NCI-H446 treated with DMSO at 0.1 percent for 48 hours (cell line): ENCODE data around the gene CORO7.

Experiments
- DNase-seq: peaks from one replicate; lab custom pipeline; 2025; lab: John Stamatoyannopoulos, UW

The CORO7 gene

DNA sequence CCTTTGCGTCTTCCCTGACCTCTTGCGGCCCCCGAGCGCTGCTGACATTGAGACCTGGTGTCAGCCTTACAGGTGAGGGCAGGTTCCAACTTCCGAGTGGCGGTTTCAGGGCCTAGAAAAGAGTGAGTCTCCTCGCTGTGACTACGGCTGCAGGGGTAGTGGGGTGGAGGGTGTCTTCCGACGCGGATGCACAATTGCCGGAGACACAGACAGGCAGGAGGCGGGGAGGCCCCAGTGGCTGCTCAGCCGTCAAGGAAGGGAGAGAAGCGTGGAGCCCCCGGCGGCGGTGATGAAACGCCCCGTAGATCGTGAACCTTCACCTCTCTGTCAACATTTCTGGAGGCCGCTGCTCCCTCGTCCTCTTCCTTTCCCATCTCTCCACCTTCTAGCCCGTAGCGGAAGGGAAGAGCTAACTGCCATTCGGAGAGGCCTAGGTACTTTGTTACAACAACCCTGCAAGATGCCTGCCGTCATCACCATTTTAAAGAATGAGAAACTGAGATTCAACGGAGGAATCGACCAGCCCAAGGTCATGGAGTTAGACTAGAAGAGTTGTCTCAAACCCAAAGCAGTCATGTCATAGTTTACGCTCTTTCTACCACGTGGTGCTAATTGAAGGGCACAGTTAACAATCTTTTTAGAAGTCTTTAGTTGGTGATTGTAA lies 9.8 kb upstream of the CORO7 start:
- DNase-seq: no peak

- DNase-seq: peak; percentile 90
These were observed 9.1 kb upstream of the CORO7 start, which contains the start of gene DNAJA3 for GRCh38 chr16:4425378-4426020. Gene DNAJA3 (plus strand): TSS chr16:4425868. CDS start chr16:4425882, 14 bp downstream.

- no peak for DNase-seq
These were observed 4.2 kb upstream of the CORO7 start for GRCh38 chr16:4420505-4421105.

GRCh38 chr16:4419402-4419959 lies 3.1 kb upstream of the CORO7 start:
- DNase-seq: no peak

DNA sequence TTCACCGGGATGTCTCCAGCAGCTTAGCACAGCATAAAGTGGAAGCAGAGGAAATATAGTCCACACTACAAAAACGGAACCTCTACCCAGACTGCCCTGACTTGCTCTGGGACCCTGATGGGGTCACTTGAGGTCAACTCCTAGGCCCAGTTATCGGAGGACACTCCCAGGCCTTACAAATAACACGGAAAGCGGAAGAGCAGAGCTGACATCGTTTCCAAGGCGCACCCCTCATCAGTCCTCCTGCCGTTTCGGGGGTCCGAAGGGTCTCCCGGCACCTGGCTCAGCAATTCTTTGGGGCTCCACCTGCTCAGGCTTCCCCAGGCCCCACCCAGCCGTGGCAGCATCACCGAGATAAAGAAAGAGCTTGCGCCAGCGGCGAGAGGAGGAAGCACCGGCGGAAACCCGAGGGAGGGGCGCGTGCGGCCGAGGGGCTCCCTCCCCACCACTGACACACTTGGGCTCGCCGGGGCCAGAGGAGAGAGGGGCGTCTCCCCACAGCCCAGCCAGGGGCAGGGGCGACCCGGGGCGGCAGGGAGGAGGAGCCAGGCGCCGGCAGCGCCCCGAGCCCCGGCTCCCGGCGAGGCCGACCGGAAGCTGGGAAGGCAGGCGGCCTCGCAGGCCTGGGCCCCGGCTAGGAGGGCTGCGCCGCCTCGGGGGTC lies 727 bp downstream of the CORO7 start:
- no peak for DNase-seq

GRCh38 chr16:4414187-4414917 lies 2.0 kb downstream of the CORO7 start:
- DNase-seq: no peak

DNA sequence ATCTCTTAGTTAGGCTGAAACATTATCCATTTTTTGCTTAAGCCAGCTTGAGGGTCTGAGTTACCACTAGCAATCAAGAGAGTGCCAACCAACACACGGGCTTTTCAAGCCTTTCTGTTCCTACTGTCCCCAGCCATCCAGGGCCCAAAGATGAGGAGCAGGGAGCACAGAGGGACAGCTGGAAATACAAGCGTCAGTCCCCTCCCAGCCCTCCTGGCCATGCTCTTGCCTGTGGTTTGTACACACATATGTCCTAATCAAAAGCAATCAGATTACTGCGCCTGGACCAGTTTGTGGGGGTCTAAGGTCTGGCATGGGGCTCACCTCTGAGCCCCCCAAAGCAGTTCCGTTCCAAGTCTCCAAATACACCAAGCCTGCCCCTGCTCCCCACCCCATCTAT lies 3.5 kb downstream of the CORO7 start:
- no peak for DNase-seq

DNA sequence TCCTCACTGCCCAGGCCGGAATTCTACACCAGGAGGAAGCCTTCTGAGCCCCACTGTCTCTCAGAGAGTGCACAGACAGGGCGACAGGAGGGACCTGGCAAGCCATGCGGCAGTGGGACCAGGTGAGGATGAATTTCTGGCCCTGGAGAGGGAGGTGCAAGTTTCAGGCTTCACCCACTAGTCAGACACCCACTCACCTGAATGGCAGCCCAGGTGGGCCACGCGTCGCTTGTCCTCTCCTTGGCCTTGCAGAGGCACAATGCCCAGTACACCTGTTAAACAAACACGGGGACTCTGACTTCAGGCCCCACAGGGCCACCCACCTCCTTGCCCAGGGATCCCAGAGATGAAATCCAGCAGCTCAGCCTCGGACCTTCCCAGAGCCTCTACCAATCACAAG lies 4.2 kb downstream of the CORO7 start:
- DNase-seq: no peak

- no peak for DNase-seq
These were observed 4.7 kb downstream of the CORO7 start for GRCh38 chr16:4411684-4412083.

GRCh38 chr16:4410335-4411075 lies 5.9 kb downstream of the CORO7 start:
- DNase-seq: peak; percentile 9

GRCh38 chr16:4409081-4409932 lies 7.1 kb downstream of the CORO7 start:
- no peak for DNase-seq

GRCh38 chr16:4408323-4408690 lies 8.1 kb downstream of the CORO7 start:
- DNase-seq: no peak

- DNase-seq: no peak
These were observed 8.7 kb downstream of the CORO7 start for GRCh38 chr16:4407543-4408322.

GRCh38 chr16:4404967-4405696 lies 11.3 kb downstream of the CORO7 start:
- DNase-seq: no peak

GRCh38 chr16:4404247-4404966 lies 12.0 kb downstream of the CORO7 start:
- no peak for DNase-seq

DNA sequence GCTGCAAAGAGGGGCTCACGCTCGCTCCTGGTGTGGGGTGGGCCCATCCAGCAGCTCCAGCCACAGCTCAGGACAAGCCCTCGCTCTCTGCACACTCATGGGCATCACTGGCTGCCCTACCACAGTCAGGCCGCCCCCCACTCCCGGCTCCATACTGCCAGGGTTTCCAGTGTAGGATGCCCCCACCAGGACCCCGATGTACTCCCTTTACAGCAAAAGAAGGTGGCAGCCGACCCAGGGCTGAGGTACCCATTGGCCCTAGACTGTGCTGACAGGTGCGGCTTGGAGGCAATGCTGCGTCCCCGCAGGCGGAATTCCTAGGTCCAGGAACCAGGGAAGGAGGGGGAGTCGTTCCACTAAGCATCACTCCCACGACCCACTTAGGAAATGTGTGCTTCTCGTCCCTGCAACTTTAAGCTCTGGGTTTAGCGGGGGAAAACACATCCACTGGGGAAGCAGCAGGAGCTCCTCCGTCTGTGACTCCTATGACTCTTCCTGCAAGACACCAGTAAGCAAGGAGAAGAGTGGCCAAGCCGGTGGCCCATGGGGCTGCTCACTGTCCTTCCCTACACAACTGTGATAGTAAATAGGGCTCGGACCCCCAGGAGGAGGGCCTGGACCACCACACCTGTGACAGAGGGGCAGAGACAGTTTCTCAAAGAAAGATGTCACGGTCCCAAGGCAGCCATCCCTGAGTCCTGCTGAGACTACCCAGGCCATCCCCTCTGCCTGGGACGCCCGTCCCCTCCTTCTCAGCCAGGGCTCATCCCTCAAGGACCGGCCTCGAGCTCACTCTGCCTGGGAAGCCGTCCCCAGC lies 13.1 kb downstream of the CORO7 start:
- no peak for DNase-seq

- DNase-seq: peak; percentile 6
These were observed 13.8 kb downstream of the CORO7 start for GRCh38 chr16:4402439-4403132.
